Measurements from ENCODE around the gene GFRA1. TPM values are rescaled to one million over a fixed set of nuclear protein-coding genes. Genes with fewer than 3 reads are reported as not detected.

Gene GFRA1
- total and polyA plus RNA-seq, 2 experiments from 2014 or later: 1.7 to 5.0 TPM

DNA sequence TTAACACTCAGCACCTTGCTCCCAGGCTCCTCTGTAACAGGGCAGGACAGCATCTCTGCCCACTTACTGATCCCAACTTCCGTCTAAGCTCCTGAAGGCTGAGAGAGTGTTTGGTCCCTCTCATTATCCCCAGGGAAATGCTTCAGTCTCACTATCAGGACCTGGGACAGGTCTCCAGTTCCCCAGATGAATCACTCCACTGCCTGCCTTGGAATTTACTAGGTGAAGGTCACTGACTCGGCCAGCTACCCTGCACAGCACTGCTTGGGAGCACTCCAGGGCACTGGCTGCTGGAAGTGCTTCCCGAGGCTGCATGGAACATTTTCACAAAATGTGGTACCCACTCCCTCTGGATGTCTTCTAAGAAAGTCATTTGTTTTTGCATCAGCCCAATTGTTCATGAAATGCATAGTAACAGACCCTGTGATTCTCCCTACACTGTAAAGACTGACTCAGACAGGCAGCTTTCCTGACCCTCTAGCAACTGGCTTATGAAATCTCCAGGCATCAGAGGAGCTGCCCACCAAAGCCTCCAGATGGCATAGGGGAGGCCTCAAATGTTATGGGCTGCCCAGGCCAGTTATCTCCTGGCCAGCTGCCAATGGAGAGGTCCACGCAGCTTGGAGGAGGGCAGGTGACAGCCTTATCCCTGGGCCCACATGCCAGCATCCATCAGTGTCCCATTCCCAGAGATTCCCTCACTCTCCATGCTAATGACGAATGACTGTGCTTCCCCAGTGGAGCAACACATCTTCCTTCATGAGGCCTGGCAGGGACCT, 89.1 kb downstream of the GFRA1 start:
- Histone ChIP-seq H3K27ac (no peak overlapping the region), H3K36me3 (no peaks in the 10 kb centered on the region), H3K4me3 (no peak overlapping the region), H3K9me3 (ENCODE audit: low read depth) (no peaks in the 10 kb centered on the region), H3K4me1 (ENCODE audit: low read depth) (no peaks in the 10 kb centered on the region), H3K27me3 (no peaks in the 10 kb centered on the region)
- peak; percentile 2 to 79 for DNase-seq (ENCODE audit: low read depth in 1 of 2, low spot score in 1 of 2)
- TF ChIP-seq CTCF (IDR thresholded peaks at IDR 0.05; ENCODE audit: low read depth, low read length): no peak

GRCh38 chr10:116182426-116182825, 90.6 kb downstream of the GFRA1 start:
- TF ChIP-seq CTCF (IDR thresholded peaks at IDR 0.05; ENCODE audit: low read depth, low read length): no peak
- Histone ChIP-seq H3K36me3 (no peaks in the 10 kb centered on the region), H3K9me3 (ENCODE audit: low read depth) (no peaks in the 10 kb centered on the region), H3K4me3 (no peak overlapping the region), H3K27ac (no peak overlapping the region), H3K27me3 (no peaks in the 10 kb centered on the region), H3K4me1 (ENCODE audit: low read depth) (no peaks in the 10 kb centered on the region)
- DNase-seq (ENCODE audit: low read depth in 1 of 2, low spot score in 1 of 2): no peak

DNA sequence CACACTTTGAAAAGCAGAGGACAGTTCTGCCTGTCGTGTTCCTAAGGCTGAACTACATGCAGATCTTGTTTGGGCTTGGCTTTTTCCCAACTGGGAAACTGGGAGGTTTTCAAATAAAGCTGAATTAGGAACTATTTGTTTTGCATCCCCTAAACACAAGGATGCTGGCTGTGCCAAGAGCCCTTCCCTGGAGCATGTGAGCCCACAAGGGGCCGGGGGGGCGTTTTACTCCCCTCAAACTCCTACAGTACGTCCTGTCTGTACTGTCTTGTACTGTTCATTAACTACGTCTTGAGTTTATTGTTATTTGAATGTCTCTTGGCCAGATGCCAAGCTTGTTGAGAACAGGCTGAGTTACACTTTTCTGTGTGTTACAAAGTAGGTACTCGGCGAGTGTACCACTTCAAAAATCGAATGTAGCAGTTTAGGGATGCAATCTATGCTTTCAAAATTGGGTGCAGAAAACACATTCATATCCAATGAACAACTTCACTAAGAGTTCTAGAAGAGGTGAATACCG, 94.9 kb downstream of the GFRA1 start:
- H3K36me3 ChIP-seq: no peaks in the 10 kb centered on the region
- no peaks in the 10 kb centered on the region for H3K4me1 ChIP-seq (ENCODE audit: low read depth)
- H3K27ac ChIP-seq: no peak overlapping the region
- no peak for TF ChIP-seq CTCF (IDR thresholded peaks at IDR 0.05; ENCODE audit: low read depth, low read length)
- DNase-seq (ENCODE audit: low read depth in 1 of 2, low spot score in 1 of 2): no peak
- no peaks in the 10 kb centered on the region for H3K9me3 ChIP-seq (ENCODE audit: low read depth)
- no peak overlapping the region for H3K4me3 ChIP-seq
- no peaks in the 10 kb centered on the region for H3K27me3 ChIP-seq

- no peaks in the 10 kb centered on the region for H3K4me1 ChIP-seq (ENCODE audit: low read depth)
- H3K36me3 ChIP-seq: no peaks in the 10 kb centered on the region
- DNase-seq (ENCODE audit: low read depth in 1 of 2, low spot score in 1 of 2): no peak
- H3K27ac ChIP-seq: no peak overlapping the region
- no peak for TF ChIP-seq CTCF (IDR thresholded peaks at IDR 0.05; ENCODE audit: low read depth, low read length)
- no peaks in the 10 kb centered on the region for H3K9me3 ChIP-seq (ENCODE audit: low read depth)
- H3K27me3 ChIP-seq: no peaks in the 10 kb centered on the region
- no peak overlapping the region for H3K4me3 ChIP-seq
These were observed 97.8 kb downstream of the GFRA1 start for GRCh38 chr10:116175231-116175630.

- no peaks in the 10 kb centered on the region for H3K9me3 ChIP-seq (ENCODE audit: low read depth)
- DNase-seq (ENCODE audit: low read depth in 1 of 2, low spot score in 1 of 2): no peak
- no peaks in the 10 kb centered on the region for H3K4me1 ChIP-seq (ENCODE audit: low read depth)
These were observed 101.5 kb downstream of the GFRA1 start for GRCh38 chr10:116171505-116171904.

More at GRCh38 chr10:116171505-116171904, 101.5 kb downstream of the GFRA1 start:
- H3K27ac ChIP-seq: no peak overlapping the region
- H3K4me3 ChIP-seq: no peak overlapping the region
- no peaks in the 10 kb centered on the region for H3K36me3 ChIP-seq
- TF ChIP-seq CTCF (IDR thresholded peaks at IDR 0.05; ENCODE audit: low read depth, low read length): no peak
- H3K27me3 ChIP-seq: no peaks in the 10 kb centered on the region

All from cardiac muscle cell (in vitro differentiated cells and primary cell).